WTC11 (cell line): ENCODE measurements around the gene GRIP2. TPM values are rescaled to one million over a fixed set of nuclear protein-coding genes. Genes with fewer than 3 reads are reported as not detected.

Experiments
- ATAC-seq: fragments of 200-7000 bp; cut with Tn5 transposase; 2 replicates; pipeline ENCODE4 v1.10.0; 2021; ENCODE audit warnings: mild to moderate bottlenecking, moderate library complexity
- CTCF ChIA-PET: fragments of 300-600 bp; sonication (Branson Sonifier 250); formaldehyde crosslinking; loops from one replicate; lab custom pipeline; 2021; ENCODE audit warnings: antibody characterized with exemption; lab: Charles Lee
- POLR2A ChIA-PET: fragments of 350-600 bp; sonication (Branson Sonifier 250); formaldehyde crosslinking; loops from one replicate; lab custom pipeline; 2021; ENCODE audit warnings: antibody characterized with exemption; lab: Charles Lee
- DNase-seq: peaks from one replicate; pipeline ENCODE4 v3.0.0; 2021; ENCODE audit warnings: low spot score
- H3K27ac Mint-ChIP-seq: 2 replicates; pipeline ENCODE4 v1.8.0; 2021; ENCODE audit warnings: mixed read lengths
- H3K27me3 Mint-ChIP-seq: 2 replicates; pipeline ENCODE4 v1.8.0; 2021; ENCODE audit warnings: low read depth, mild to moderate bottlenecking, moderate library complexity, mixed read lengths
- H3K36me3 Mint-ChIP-seq: 2 replicates; pipeline ENCODE4 v1.8.0; 2021; ENCODE audit warnings: mixed read lengths
- H3K4me1 Mint-ChIP-seq: 2 replicates; pipeline ENCODE4 v1.8.0; 2022; ENCODE audit warnings: mixed read lengths
- H3K4me3 Mint-ChIP-seq: 2 replicates; pipeline ENCODE4 v1.8.0; 2021; ENCODE audit warnings: mild to moderate bottlenecking, moderate library complexity, mixed read lengths
- H3K9me3 Mint-ChIP-seq: 2 replicates; pipeline ENCODE4 v1.8.0; 2021; ENCODE audit warnings: mixed read lengths
- ATF1 ChIP-seq: sonication (generic); formaldehyde crosslinking; IDR thresholded peaks from 2 replicates; pipeline ENCODE4 v1.8.1; 2023; ENCODE audit warnings: mild to moderate bottlenecking, moderate library complexity, missing genetic modification reagents
- ELF4 ChIP-seq: sonication (generic); formaldehyde crosslinking; IDR thresholded peaks from 2 replicates; pipeline ENCODE4 v1.8.1; 2022; ENCODE audit warnings: low read depth, mild to moderate bottlenecking, moderate library complexity, missing genetic modification reagents
- ETV6 ChIP-seq: sonication (generic); formaldehyde crosslinking; IDR thresholded peaks from 2 replicates; pipeline ENCODE4 v1.8.1; 2022; ENCODE audit warnings: mild to moderate bottlenecking, missing genetic modification reagents
- FOXJ3 ChIP-seq: sonication (generic); formaldehyde crosslinking; IDR thresholded peaks from 2 replicates; pipeline ENCODE4 v1.9.0; 2021; ENCODE audit warnings: missing genetic modification reagents, mild to moderate bottlenecking, borderline replicate concordance
- FOXP1 ChIP-seq: sonication (generic); formaldehyde crosslinking; IDR thresholded peaks from 2 replicates; pipeline ENCODE4 v1.8.0; 2022; ENCODE audit warnings: missing genetic modification reagents, mild to moderate bottlenecking, moderate library complexity, borderline replicate concordance
- GRHL2 ChIP-seq: fragments of 250-450 bp; sonication (Bioruptor Pico); IDR thresholded peaks from 2 replicates; pipeline ENCODE4 v1.8.0; 2022; ENCODE audit warnings: mild to moderate bottlenecking, moderate library complexity; ENCODE audit not compliant: insufficient replicate concordance, severe bottlenecking
- IRF1 ChIP-seq: sonication (generic); formaldehyde crosslinking; IDR thresholded peaks from 2 replicates; pipeline ENCODE4 v1.8.0; 2023; ENCODE audit warnings: missing genetic modification reagents
- JUN ChIP-seq: sonication (generic); formaldehyde crosslinking; IDR thresholded peaks from 2 replicates; pipeline ENCODE4 v1.8.0; 2023; ENCODE audit warnings: mild to moderate bottlenecking, missing genetic modification reagents
- ZNF232 ChIP-seq: sonication (generic); formaldehyde crosslinking; IDR thresholded peaks from 2 replicates; pipeline ENCODE4 v1.8.0; 2022; ENCODE audit warnings: mild to moderate bottlenecking, missing genetic modification reagents
- ZNF317 ChIP-seq: sonication (generic); formaldehyde crosslinking; IDR thresholded peaks from 2 replicates; pipeline ENCODE4 v1.8.1; 2023; ENCODE audit warnings: low read depth, mild to moderate bottlenecking, moderate library complexity, missing genetic modification reagents, borderline replicate concordance
- ZNF396 ChIP-seq: fragments of 250-450 bp; sonication (Bioruptor Pico); IDR thresholded peaks from 2 replicates; pipeline ENCODE4 v1.8.0; 2021; ENCODE audit warnings: mild to moderate bottlenecking, moderate library complexity, borderline replicate concordance
- total RNA-seq: library from RNA; stranded (reverse); gene quantifications from 3 replicates; pipeline ENCODE4 v1.2.3, GENCODE V29; 2021
- TF ChIP-seq, protein P1 (sequence below): sonication (generic); formaldehyde crosslinking; IDR thresholded peaks from 2 replicates; pipeline ENCODE4 v1.8.0; 2022; ENCODE audit warnings: mild to moderate bottlenecking, missing genetic modification reagents
- TF ChIP-seq, protein P2 (sequence below): fragments of 250-450 bp; sonication (Bioruptor Pico); IDR thresholded peaks from 2 replicates; pipeline ENCODE4 v1.9.0; 2021; ENCODE audit warnings: mild to moderate bottlenecking
- TF ChIP-seq, protein P3 (sequence below): sonication (generic); formaldehyde crosslinking; IDR thresholded peaks from 2 replicates; pipeline ENCODE4 v1.8.1; 2022; ENCODE audit warnings: missing genetic modification reagents, borderline replicate concordance
- TF ChIP-seq, protein P4 (sequence below): sonication (generic); formaldehyde crosslinking; IDR thresholded peaks from 2 replicates; pipeline ENCODE4 v1.8.1; 2022; ENCODE audit warnings: mild to moderate bottlenecking, moderate library complexity, missing genetic modification reagents

GRIP2 gene
- total RNA-seq, 1 experiment from 2014 or later, result 12.0 TPM

DNA sequence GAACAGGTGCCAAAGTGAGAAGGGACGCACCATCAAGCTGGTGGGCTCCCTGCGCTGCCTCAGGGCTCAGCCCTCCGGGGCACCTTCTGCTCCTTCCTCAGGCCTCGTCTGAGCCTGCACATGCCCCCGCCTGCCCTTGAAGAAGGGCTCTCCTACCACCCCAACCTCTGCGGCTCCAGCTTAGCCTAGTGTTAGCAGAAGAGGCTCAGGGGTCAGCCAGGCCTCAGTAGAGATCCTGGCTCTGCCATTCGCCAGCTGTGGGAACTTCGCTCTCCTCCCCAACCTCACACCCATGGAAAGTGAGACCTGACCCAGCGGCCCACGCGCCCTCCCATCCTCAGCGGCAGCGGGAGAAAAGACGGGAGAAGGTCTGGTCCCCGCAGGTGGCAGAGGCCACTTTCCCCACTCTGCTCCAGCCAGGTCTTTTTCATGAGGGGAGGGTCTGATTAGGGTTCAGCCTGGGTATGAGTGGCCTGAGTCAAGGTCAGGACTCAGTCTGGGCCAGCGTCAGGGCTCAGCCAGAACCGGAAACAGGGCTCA, 8.2 kb downstream of the GRIP2 start:
- Mint-ChIP-seq H3K27me3 (no peaks in the 10 kb centered on the region), H3K27ac (peak overlapping the region; percentile 62; the same call in 1 of the 2 replicates), H3K9me3 (peaks cover 8% of the 10 kb centered on the region), H3K4me3 (no peak overlapping the region), H3K4me1 (peaks cover 51% of the 10 kb centered on the region), H3K36me3 (0 out of 2 replicates have a peak, but pooled peaks cover 3% of the 10 kb centered on the region)
- DNase-seq, result no peak
- ATAC-seq, result no peak
- TF ChIP-seq JUN (CRISPR knock-in tag), result no peak
- TF ChIP-seq ZNF396, result no peak
- no peak for TF ChIP-seq ZNF232 (CRISPR knock-in tag)
- TF ChIP-seq, protein P1, sequence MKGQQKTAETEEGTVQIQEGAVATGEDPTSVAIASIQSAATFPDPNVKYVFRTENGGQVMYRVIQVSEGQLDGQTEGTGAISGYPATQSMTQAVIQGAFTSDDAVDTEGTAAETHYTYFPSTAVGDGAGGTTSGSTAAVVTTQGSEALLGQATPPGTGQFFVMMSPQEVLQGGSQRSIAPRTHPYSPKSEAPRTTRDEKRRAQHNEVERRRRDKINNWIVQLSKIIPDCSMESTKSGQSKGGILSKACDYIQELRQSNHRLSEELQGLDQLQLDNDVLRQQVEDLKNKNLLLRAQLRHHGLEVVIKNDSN (CRISPR knock-in tag), result no peak
- no peak for TF ChIP-seq ETV6 (CRISPR knock-in tag)
- TF ChIP-seq FOXP1 (CRISPR knock-in tag), result 0 out of 2 replicates have a peak, but pooled peaks have one; percentile 25
- ChIA-PET POLR2A (no interaction called here), CTCF (interaction anchor here (1.4 to 8.0 kb wide), 5 partner anchors 8 to 69 kb away, joined by 4 to 105 read pairs (median 13); no protein-coding TSS in a partner anchor)

GRCh38 chr3:14528081-14528480, 12.1 kb downstream of the GRIP2 start:
- ATAC-seq, result no peak
- Mint-ChIP-seq H3K36me3 (0 out of 2 replicates have a peak, but pooled peaks cover 3% of the 10 kb centered on the region), H3K9me3 (peaks cover 8% of the 10 kb centered on the region), H3K4me3 (no peak overlapping the region)
- TF ChIP-seq FOXJ3 (CRISPR knock-in tag), result no peak
- TF ChIP-seq, protein P2, sequence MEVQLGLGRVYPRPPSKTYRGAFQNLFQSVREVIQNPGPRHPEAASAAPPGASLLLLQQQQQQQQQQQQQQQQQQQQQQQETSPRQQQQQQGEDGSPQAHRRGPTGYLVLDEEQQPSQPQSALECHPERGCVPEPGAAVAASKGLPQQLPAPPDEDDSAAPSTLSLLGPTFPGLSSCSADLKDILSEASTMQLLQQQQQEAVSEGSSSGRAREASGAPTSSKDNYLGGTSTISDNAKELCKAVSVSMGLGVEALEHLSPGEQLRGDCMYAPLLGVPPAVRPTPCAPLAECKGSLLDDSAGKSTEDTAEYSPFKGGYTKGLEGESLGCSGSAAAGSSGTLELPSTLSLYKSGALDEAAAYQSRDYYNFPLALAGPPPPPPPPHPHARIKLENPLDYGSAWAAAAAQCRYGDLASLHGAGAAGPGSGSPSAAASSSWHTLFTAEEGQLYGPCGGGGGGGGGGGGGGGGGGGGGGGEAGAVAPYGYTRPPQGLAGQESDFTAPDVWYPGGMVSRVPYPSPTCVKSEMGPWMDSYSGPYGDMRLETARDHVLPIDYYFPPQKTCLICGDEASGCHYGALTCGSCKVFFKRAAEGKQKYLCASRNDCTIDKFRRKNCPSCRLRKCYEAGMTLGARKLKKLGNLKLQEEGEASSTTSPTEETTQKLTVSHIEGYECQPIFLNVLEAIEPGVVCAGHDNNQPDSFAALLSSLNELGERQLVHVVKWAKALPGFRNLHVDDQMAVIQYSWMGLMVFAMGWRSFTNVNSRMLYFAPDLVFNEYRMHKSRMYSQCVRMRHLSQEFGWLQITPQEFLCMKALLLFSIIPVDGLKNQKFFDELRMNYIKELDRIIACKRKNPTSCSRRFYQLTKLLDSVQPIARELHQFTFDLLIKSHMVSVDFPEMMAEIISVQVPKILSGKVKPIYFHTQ (CRISPR knock-in tag), result no peak
- TF ChIP-seq, all 79 proteins: peak for 0
- peaks cover 36% of the 10 kb centered on the region for H3K4me1 Mint-ChIP-seq
- CTCF ChIA-PET, result interaction anchor here (0.6 kb wide), 1 partner anchor 25 kb away, joined by 3 read pairs; no protein-coding TSS in a partner anchor
- H3K27ac Mint-ChIP-seq, result no peak overlapping the region
- no peak for DNase-seq
- POLR2A ChIA-PET, result no interaction called here
- H3K27me3 Mint-ChIP-seq, result no peaks in the 10 kb centered on the region; the same call in 1 of the 2 replicates

- ChIA-PET POLR2A (no interaction called here), CTCF (interaction anchor here (1.2 to 2.2 kb wide), 7 partner anchors 9 to 322 kb away, joined by 4 to 11 read pairs (median 8); no protein-coding TSS in a partner anchor)
- DNase-seq (no peak), ATAC-seq (peak; percentile 31)
- H3K27me3 Mint-ChIP-seq, result no peaks in the 10 kb centered on the region; the same call in 1 of the 2 replicates
- 0 out of 2 replicates have a peak overlapping the region, but pooled peaks have one; percentile 43 for H3K27ac Mint-ChIP-seq
- H3K4me1 Mint-ChIP-seq, result peaks cover 22% of the 10 kb centered on the region
- 0 out of 2 replicates have a peak, but pooled peaks cover 3% of the 10 kb centered on the region for H3K36me3 Mint-ChIP-seq
- TF ChIP-seq ELF4 (CRISPR knock-in tag) (no peak), IRF1 (CRISPR knock-in tag) (no peak), FOXP1 (CRISPR knock-in tag) (no peak), ETV6 (CRISPR knock-in tag) (no peak), ZNF317 (no peak), ATF1 (CRISPR knock-in tag) (no peak), GRHL2 (CRISPR knock-in tag) (no peak)
- TF ChIP-seq, protein P3, sequence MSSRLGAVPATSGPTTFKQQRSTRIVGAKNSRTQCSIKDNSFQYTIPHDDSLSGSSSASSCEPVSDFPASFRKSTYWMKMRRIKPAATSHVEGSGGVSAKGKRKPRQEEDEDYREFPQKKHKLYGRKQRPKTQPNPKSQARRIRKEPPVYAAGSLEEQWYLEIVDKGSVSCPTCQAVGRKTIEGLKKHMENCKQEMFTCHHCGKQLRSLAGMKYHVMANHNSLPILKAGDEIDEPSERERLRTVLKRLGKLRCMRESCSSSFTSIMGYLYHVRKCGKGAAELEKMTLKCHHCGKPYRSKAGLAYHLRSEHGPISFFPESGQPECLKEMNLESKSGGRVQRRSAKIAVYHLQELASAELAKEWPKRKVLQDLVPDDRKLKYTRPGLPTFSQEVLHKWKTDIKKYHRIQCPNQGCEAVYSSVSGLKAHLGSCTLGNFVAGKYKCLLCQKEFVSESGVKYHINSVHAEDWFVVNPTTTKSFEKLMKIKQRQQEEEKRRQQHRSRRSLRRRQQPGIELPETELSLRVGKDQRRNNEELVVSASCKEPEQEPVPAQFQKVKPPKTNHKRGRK (CRISPR knock-in tag), result no peak
- TF ChIP-seq, protein P4, sequence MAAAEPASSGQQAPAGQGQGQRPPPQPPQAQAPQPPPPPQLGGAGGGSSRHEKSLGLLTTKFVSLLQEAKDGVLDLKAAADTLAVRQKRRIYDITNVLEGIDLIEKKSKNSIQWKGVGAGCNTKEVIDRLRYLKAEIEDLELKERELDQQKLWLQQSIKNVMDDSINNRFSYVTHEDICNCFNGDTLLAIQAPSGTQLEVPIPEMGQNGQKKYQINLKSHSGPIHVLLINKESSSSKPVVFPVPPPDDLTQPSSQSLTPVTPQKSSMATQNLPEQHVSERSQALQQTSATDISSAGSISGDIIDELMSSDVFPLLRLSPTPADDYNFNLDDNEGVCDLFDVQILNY, result no peak
- TF ChIP-seq, all 79 proteins: peak for 0
- Mint-ChIP-seq H3K9me3 (peaks cover 8% of the 10 kb centered on the region), H3K4me3 (no peak overlapping the region)
These were observed 14.2 kb downstream of the GRIP2 start for GRCh38 chr3:14525685-14526631.
